Measurements from ENCODE around the gene PDGFD. TPM values are rescaled to one million over a fixed set of nuclear protein-coding genes. Genes with fewer than 3 reads are reported as not detected.

Gene PDGFD
- total and polyA plus RNA-seq, 4 experiments from 2014 or later, result 0.10 TPM; not detected in 3

DNA sequence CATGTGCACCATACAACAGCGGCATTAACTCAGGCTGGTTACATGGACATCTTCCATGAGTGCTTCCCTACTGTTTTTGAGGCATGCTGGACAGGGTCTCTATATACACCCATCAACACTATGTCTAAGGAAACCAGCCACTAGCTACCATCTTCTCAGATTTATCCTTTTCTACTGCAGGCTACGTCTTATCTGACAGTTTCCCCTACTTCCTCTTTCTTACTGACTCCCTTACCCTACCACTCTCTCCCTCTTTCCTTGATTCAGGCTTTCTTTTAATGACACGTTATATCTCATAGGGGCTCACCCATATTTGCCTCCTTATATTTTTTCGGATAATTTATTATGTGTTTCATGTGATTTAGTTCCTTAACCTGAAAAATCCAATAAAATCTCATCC is 85.7 kb downstream of the PDGFD start:
- Mint-ChIP-seq H3K27me3 (no peaks in the 10 kb centered on the region), H3K4me3 (no peak overlapping the region), H3K4me1 (no peaks in the 10 kb centered on the region), H3K9me3 (no peaks in the 10 kb centered on the region), H3K36me3 (no peaks in the 10 kb centered on the region), H3K27ac (no peak overlapping the region)
- Histone ChIP-seq H3K4me3 (ENCODE audit: low read length in 2 of 2) (no peak overlapping the region), H3K4me1 (ENCODE audit: insufficient read depth, low read length) (no peaks in the 10 kb centered on the region), H3K27ac (ENCODE audit: low read depth, low read length) (no peak overlapping the region), H3K27me3 (ENCODE audit: insufficient read depth, low read length) (no peaks in the 10 kb centered on the region), H3K36me3 (ENCODE audit: insufficient read depth, low read length) (no peaks in the 10 kb centered on the region), H3K9me3 (ENCODE audit: control insufficient read depth in 1 of 2, low read length in 2 of 2) (no peaks in the 10 kb centered on the region)
- intact Hi-C loops (cut with micrococcal nuclease), result no loop called here
- POLR2A ChIA-PET (ENCODE audit: partially characterized antibody), result no interaction called here
- CTCF ChIA-PET (ENCODE audit: partially characterized antibody), result no interaction called here
- no peak for DNase-seq

DNA sequence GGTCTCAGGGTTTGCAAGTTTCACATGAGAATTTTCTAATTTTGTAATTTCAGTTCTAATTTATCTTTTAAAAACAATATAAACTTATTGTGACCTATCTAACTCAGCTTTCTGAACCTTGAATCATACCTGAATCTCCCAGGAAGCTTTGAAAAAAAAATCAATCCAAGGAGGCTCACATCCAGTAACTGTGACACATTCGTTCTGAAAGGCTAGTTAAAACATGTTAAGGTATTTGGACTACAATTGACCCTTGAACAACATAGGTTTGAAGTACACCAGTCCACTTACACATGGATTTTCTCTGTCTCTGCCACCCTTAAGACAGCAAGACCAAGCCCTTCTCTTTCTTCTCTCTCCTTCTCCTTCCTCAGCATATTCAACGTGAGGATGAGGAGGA is 87.5 kb downstream of the PDGFD start:
- intact Hi-C loops (cut with micrococcal nuclease), result no loop called here
- no peak overlapping the region for H3K27ac Mint-ChIP-seq
- CTCF ChIA-PET (ENCODE audit: partially characterized antibody), result no interaction called here
- Histone ChIP-seq H3K9me3 (ENCODE audit: control insufficient read depth in 1 of 2, low read length in 2 of 2) (no peaks in the 10 kb centered on the region), H3K36me3 (ENCODE audit: insufficient read depth, low read length) (no peaks in the 10 kb centered on the region), H3K27ac (ENCODE audit: low read depth, low read length) (no peak overlapping the region), H3K27me3 (ENCODE audit: insufficient read depth, low read length) (no peaks in the 10 kb centered on the region), H3K4me1 (ENCODE audit: insufficient read depth, low read length) (no peaks in the 10 kb centered on the region), H3K4me3 (ENCODE audit: low read length in 2 of 2) (no peak overlapping the region)
- no peak overlapping the region for H3K4me3 Mint-ChIP-seq
- H3K9me3 Mint-ChIP-seq, result no peaks in the 10 kb centered on the region
- no peak for DNase-seq
- no peaks in the 10 kb centered on the region for H3K4me1 Mint-ChIP-seq
- POLR2A ChIA-PET (ENCODE audit: partially characterized antibody), result no interaction called here
- no peaks in the 10 kb centered on the region for H3K36me3 Mint-ChIP-seq
- no peaks in the 10 kb centered on the region for H3K27me3 Mint-ChIP-seq

DNA sequence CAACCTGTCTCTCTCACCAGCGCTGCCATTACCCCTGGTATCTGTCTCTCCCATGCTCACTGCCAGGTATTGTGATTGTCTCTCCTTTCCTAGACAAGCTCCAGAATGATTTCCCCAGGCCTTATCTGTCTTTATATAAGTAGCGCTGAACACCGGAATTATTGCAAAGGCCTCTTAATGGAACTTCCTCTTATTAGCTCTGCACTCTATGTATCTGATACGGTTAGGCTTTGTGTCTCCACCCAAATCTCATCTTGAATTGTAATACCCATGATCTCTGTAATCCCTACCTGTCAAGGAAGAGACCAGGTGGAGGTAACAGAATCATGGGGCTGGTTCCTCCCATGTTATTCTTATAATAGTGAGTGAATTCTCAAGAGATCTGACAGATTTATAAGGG is 88.2 kb downstream of the PDGFD start:
- Histone ChIP-seq H3K9me3 (ENCODE audit: control insufficient read depth in 1 of 2, low read length in 2 of 2) (no peaks in the 10 kb centered on the region), H3K4me1 (ENCODE audit: insufficient read depth, low read length) (no peaks in the 10 kb centered on the region), H3K36me3 (ENCODE audit: insufficient read depth, low read length) (no peaks in the 10 kb centered on the region), H3K4me3 (ENCODE audit: low read length in 2 of 2) (no peak overlapping the region), H3K27ac (ENCODE audit: low read depth, low read length) (no peak overlapping the region), H3K27me3 (ENCODE audit: insufficient read depth, low read length) (no peaks in the 10 kb centered on the region)
- H3K9me3 Mint-ChIP-seq, result no peaks in the 10 kb centered on the region
- H3K27ac Mint-ChIP-seq, result no peak overlapping the region
- H3K27me3 Mint-ChIP-seq, result no peaks in the 10 kb centered on the region
- H3K4me3 Mint-ChIP-seq, result no peak overlapping the region
- ChIA-PET CTCF (ENCODE audit: partially characterized antibody) (no interaction called here), POLR2A (ENCODE audit: partially characterized antibody) (no interaction called here)
- H3K4me1 Mint-ChIP-seq, result no peaks in the 10 kb centered on the region
- H3K36me3 Mint-ChIP-seq, result no peaks in the 10 kb centered on the region
- intact Hi-C loops (cut with micrococcal nuclease), result no loop called here
- no peak for DNase-seq

- Mint-ChIP-seq H3K4me1 (no peaks in the 10 kb centered on the region), H3K27ac (no peak overlapping the region), H3K27me3 (no peaks in the 10 kb centered on the region), H3K9me3 (no peaks in the 10 kb centered on the region), H3K4me3 (no peak overlapping the region), H3K36me3 (no peaks in the 10 kb centered on the region)
- Histone ChIP-seq H3K4me3 (ENCODE audit: low read length in 2 of 2) (no peak overlapping the region), H3K9me3 (ENCODE audit: control insufficient read depth in 1 of 2, low read length in 2 of 2) (no peaks in the 10 kb centered on the region), H3K4me1 (ENCODE audit: insufficient read depth, low read length) (no peaks in the 10 kb centered on the region), H3K27me3 (ENCODE audit: insufficient read depth, low read length) (no peaks in the 10 kb centered on the region), H3K36me3 (ENCODE audit: insufficient read depth, low read length) (no peaks in the 10 kb centered on the region), H3K27ac (ENCODE audit: low read depth, low read length) (no peak overlapping the region)
- CTCF ChIA-PET (ENCODE audit: partially characterized antibody), result no interaction called here
- POLR2A ChIA-PET (ENCODE audit: partially characterized antibody), result no interaction called here
- DNase-seq, result no peak
- intact Hi-C loops (cut with micrococcal nuclease), result no loop called here
Observed at GRCh38 chr11:104075091-104075490, 88.9 kb downstream of the PDGFD start.

DNA sequence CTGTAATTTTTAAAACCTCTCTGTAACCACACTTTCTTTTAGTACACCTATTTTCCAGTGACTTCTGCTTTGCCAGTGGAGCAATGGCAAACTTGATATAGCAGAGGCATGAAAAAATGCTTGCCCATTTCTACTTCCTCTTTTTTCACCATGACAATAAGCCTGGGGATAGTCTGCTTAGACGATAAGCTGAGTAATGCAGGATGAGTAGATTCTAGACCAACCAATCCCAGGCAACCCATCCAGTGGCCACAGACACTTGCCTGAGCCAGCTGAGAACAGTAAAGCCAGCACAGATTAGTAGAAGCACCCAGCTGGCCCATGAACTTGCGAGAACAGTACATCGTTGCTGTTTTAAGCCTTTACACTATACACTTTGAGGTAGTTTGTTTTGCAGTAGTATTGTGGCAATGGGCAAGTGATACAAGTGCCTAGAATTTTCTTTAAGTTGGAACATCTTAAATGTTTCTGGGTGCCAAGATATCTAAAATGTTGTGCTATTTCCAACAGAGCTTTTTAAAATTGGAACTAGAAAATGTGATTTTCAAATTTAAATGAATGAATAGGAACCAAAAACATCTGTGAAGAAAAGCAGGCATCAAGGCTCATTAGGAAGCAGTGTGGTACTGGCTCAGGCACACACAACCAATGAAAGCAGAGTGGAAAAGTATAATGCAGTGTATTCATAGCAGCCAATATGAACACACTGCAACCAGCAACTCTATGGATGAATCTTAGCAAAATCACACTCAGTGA is 89.8 kb downstream of the PDGFD start:
- no peak for DNase-seq

DNA sequence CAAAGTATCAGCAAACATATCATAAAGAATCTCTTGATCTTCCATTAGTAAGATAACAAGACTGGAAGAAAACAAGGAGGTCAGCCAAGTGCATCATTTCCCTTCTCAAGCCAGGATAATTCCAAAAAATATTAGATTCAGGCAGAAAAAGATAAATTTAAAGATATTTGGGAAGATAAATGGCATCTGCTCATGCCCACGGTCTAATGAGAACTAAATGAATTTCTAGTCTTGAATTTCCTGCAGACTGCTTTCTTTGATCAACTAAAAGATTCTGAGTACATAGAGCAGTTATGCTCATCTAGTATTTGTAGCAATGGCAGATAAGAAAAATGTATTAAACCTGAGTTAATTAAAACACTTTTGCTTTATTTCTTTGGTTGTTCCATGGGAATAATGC is 96.4 kb downstream of the PDGFD start:
- H3K27ac ChIP-seq (ENCODE audit: low read depth, low read length), result no peak overlapping the region
- H3K4me3 ChIP-seq (ENCODE audit: low read length in 2 of 2), result no peak overlapping the region
- Mint-ChIP-seq H3K4me1 (no peaks in the 10 kb centered on the region), H3K27me3 (no peaks in the 10 kb centered on the region), H3K9me3 (no peaks in the 10 kb centered on the region), H3K36me3 (no peaks in the 10 kb centered on the region), H3K4me3 (no peak overlapping the region), H3K27ac (no peak overlapping the region)
- no peak for DNase-seq
- intact Hi-C loops (cut with micrococcal nuclease), result no loop called here
- POLR2A ChIA-PET (ENCODE audit: partially characterized antibody), result no interaction called here
- CTCF ChIA-PET (ENCODE audit: partially characterized antibody), result no interaction called here
- no peaks in the 10 kb centered on the region for H3K4me1 ChIP-seq (ENCODE audit: insufficient read depth, low read length)
- no peaks in the 10 kb centered on the region for H3K36me3 ChIP-seq (ENCODE audit: insufficient read depth, low read length)
- H3K27me3 ChIP-seq (ENCODE audit: insufficient read depth, low read length), result no peaks in the 10 kb centered on the region
- H3K9me3 ChIP-seq (ENCODE audit: control insufficient read depth in 1 of 2, low read length in 2 of 2), result no peaks in the 10 kb centered on the region

More for the DNA sequence above, 89.8 kb downstream of the PDGFD start:
- Histone ChIP-seq H3K4me3 (ENCODE audit: low read length in 2 of 2) (no peak overlapping the region), H3K27me3 (ENCODE audit: insufficient read depth, low read length) (no peaks in the 10 kb centered on the region), H3K9me3 (ENCODE audit: control insufficient read depth in 1 of 2, low read length in 2 of 2) (no peaks in the 10 kb centered on the region), H3K27ac (ENCODE audit: low read depth, low read length) (no peak overlapping the region), H3K4me1 (ENCODE audit: insufficient read depth, low read length) (no peaks in the 10 kb centered on the region), H3K36me3 (ENCODE audit: insufficient read depth, low read length) (no peaks in the 10 kb centered on the region)
- intact Hi-C loops (cut with micrococcal nuclease), result no loop called here
- H3K36me3 Mint-ChIP-seq, result no peaks in the 10 kb centered on the region
- H3K4me3 Mint-ChIP-seq, result no peak overlapping the region
- no peaks in the 10 kb centered on the region for H3K27me3 Mint-ChIP-seq
- no peaks in the 10 kb centered on the region for H3K9me3 Mint-ChIP-seq
- no peak overlapping the region for H3K27ac Mint-ChIP-seq
- no peaks in the 10 kb centered on the region for H3K4me1 Mint-ChIP-seq
- POLR2A ChIA-PET (ENCODE audit: partially characterized antibody), result no interaction called here
- CTCF ChIA-PET (ENCODE audit: partially characterized antibody), result no interaction called here

DNA sequence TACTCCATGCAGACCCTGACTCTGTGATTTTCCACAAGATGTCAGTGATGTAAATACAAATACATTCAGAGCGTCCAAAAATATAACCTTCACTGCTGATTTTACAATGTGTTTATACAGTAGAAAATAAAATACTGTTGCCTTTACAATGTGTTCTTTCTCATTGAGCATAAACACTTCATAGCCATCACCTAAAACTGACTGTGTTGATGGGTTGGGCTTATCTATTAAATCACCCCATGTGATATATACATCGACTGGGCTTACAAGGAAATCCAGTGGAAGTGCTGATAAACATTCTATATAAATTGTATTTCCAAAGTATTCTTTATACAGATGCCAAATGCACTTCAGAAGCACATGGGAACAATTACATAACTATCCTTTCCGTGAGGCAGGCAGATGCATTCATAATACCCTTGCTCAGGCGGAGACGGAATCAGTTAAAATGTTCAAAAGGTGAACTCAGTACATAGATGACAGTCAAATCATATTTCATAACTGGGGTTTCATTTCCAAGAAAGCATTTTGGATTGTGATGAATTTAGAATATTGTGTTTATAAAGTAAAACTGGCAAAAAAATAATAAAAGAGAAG is 99.8 kb downstream of the PDGFD start:
- no peaks in the 10 kb centered on the region for H3K4me1 Mint-ChIP-seq
- H3K27me3 ChIP-seq (ENCODE audit: insufficient read depth, low read length), result no peaks in the 10 kb centered on the region
- H3K4me1 ChIP-seq (ENCODE audit: insufficient read depth, low read length), result no peaks in the 10 kb centered on the region
- POLR2A ChIA-PET (ENCODE audit: partially characterized antibody), result no interaction called here
- DNase-seq, result no peak
- H3K9me3 ChIP-seq (ENCODE audit: control insufficient read depth in 1 of 2, low read length in 2 of 2), result no peaks in the 10 kb centered on the region
- no peaks in the 10 kb centered on the region for H3K9me3 Mint-ChIP-seq
- no peaks in the 10 kb centered on the region for H3K27me3 Mint-ChIP-seq
- no peak overlapping the region for H3K27ac Mint-ChIP-seq
- no peak overlapping the region for H3K4me3 ChIP-seq (ENCODE audit: low read length in 2 of 2)
- intact Hi-C loops (cut with micrococcal nuclease), result no loop called here
- H3K36me3 ChIP-seq (ENCODE audit: insufficient read depth, low read length), result no peaks in the 10 kb centered on the region
- no peak overlapping the region for H3K27ac ChIP-seq (ENCODE audit: low read depth, low read length)
- CTCF ChIA-PET (ENCODE audit: partially characterized antibody), result no interaction called here
- no peak overlapping the region for H3K4me3 Mint-ChIP-seq
- H3K36me3 Mint-ChIP-seq, result no peaks in the 10 kb centered on the region

Data from CD4-positive, alpha-beta memory T cell (primary cell).